Right lobe of liver (tissue), 6 donors: ENCODE measurements around the gene SORBS2. TPM values are rescaled to one million over a fixed set of nuclear protein-coding genes. Genes with fewer than 3 reads are reported as not detected.

Experiments
- ATAC-seq, 4 donors: fragments of 200-7000 bp; cut with Tn5 transposase; one replicate each; pipeline ENCODE4 v1.9.1; 2020; ENCODE audit warnings: mild to moderate bottlenecking in 4 of 4, moderate library complexity in 4 of 4
- DNase-seq, 3 donors: peaks; one replicate each; pipeline ENCODE4 v3.0.0-alpha.2; 2020
- H3K27ac ChIP-seq, 3 donors: fragments of 200-600 bp; one replicate each; pipeline ENCODE4 v1.8.0; 2022
- H3K27me3 ChIP-seq, 2 donors: fragments of 200-600 bp; one replicate each; pipeline ENCODE4 v1.8.0; 2022
- H3K36me3 ChIP-seq, 4 donors: fragments of 200-600 bp; sonication (generic) in 1 of 4; one replicate each; pipeline versions ENCODE4 v1.5.1 to v1.8.0; 2017 to 2022; ENCODE audit warnings: control low read depth in 1 of 4
- H3K4me1 ChIP-seq, 4 donors: fragments of 200-600 bp; sonication (generic) in 1 of 4; one replicate each; pipeline versions ENCODE4 v1.5.1 to v1.8.0; 2017 to 2022; ENCODE audit warnings: control low read depth in 1 of 4
- H3K4me3 ChIP-seq, 3 donors: fragments of 200-600 bp; one replicate each; pipeline ENCODE4 v1.8.0; 2022
- H3K9me3 ChIP-seq, 4 donors: fragments of 200-600 bp; sonication (generic) in 1 of 4; one replicate each; pipeline versions ENCODE4 v1.5.1 to v1.8.0; 2017 to 2022; ENCODE audit warnings: control low read depth in 1 of 4
- CTCF ChIP-seq, 4 donors: fragments of 200-600 bp in 3 of 4; fragments of 450-650 bp in 1 of 4; IDR thresholded peaks; one replicate each; pipeline versions ENCODE4 v1.5.1 to v1.8.0; 2016 to 2022; ENCODE audit warnings: antibody characterized with exemption in 4 of 4, mild to moderate bottlenecking in 2 of 4
- POLR2A ChIP-seq: fragments of 450-650 bp; IDR thresholded peaks from one replicate; pipeline ENCODE4 v1.6.1; 2017; ENCODE audit warnings: antibody characterized with exemption, mild to moderate bottlenecking
- WGBS: methylation state at CpG from one replicate; pipeline ENCODE4 v1.1.6; 2018; ENCODE audit warnings: low coverage, low lambda C conversion rate; ENCODE audit not compliant: insufficient coverage; ENCODE audit errors: missing lambda C conversion rate; 5-methylcytosine and 5-hydroxymethylcytosine counted together
- intact Hi-C, 2 donors: fragments of 100-400 bp; cut with DNase I; formaldehyde crosslinking; loops; one replicate each; pipeline versions ENCODE4 v1.11.2 to v1.14.1; 2022
- total RNA-seq, 6 experiments: library from RNA; depleted of rRNA in 2 of 6; stranded (reverse); fragments of >200 nt in 2 of 6; fragmentation: NEBNext Ultra II Directional in 3 of 6; extraction: Animal tissue kit (Norgen Biotek cat#: 25700) in 3 of 6; gene quantifications; one replicate each; pipeline versions ENCODE4 v1.1.0 to v1.2.4, GENCODE V29; 2016 to 2023
- donor health status: DM: no; HTN: yes; CAD: no.
- donor health status: DM: no; HTN: no; CAD: no.
- donor health status: DM: no; HTN: no; CAD: no.
- donor health status: DM: no; HTN: yes; CAD: no.
- donor health status: DM: no; HTN: yes; CAD: no.

SORBS2 gene
- total RNA-seq, 6 experiments from 2014 or later = 60.8 to 144 (median 107) TPM

- DNase-seq = no peak
- H3K4me3 ChIP-seq = no peak overlapping the region
- H3K27me3 ChIP-seq = no peaks in the 10 kb centered on the region
- TF ChIP-seq POLR2A (no peak), CTCF (IDR thresholded peaks at IDR 0.05) (no peak)
- H3K4me1 ChIP-seq = no peaks in the 10 kb centered on the region
- no peak overlapping the region for H3K27ac ChIP-seq
- 72% methylated on average over 3 of the region's 3 CpGs for WGBS
- no peaks in the 10 kb centered on the region for H3K36me3 ChIP-seq
- H3K9me3 ChIP-seq = no peaks in the 10 kb centered on the region
- ATAC-seq = no peak
- intact Hi-C loops = no loop called here
These were observed 34.0 kb upstream of the SORBS2 start for GRCh38 chr4:185845966-185846365.

- intact Hi-C loops = no loop called here
These were observed 29.5 kb upstream of the SORBS2 start for GRCh38 chr4:185841451-185841850.

DNA sequence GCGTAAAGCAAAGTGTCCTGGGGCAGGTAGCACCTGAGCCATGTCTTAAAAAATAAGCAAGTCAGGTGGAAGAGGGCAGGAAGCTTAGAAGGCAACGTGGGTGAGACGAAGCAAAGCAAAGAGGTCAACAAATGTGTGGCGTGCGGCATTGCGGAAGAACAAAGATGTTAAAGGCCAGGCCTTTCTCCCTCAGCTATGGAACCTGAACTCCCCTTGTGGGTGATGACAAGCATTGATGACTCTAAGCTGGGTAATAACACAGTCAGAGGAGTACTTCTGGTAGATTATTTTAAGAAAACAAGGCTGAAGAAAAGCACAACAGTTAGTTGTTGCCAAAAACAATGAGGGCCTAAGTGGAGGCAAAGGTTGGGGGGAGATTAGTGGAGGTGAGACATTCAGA is 29.0 kb upstream of the SORBS2 start:
- ATAC-seq (no peak), DNase-seq (no peak)
- intact Hi-C loops = no loop called here
- no peaks in the 10 kb centered on the region for H3K9me3 ChIP-seq
- peaks cover 0 to 18% (median 9%) of the 10 kb centered on the region in 4 donors for H3K4me1 ChIP-seq
- WGBS = 74% methylated on average over 6 of the region's 6 CpGs
- TF ChIP-seq CTCF (IDR thresholded peaks at IDR 0.05) (no peak), POLR2A (no peak)
- no peaks in the 10 kb centered on the region for H3K27me3 ChIP-seq
- no peak overlapping the region for H3K27ac ChIP-seq
- H3K4me3 ChIP-seq = no peak overlapping the region
- H3K36me3 ChIP-seq = no peaks in the 10 kb centered on the region

More at GRCh38 chr4:185841451-185841850, 29.5 kb upstream of the SORBS2 start:
- DNase-seq (no peak), ATAC-seq (no peak)
- H3K36me3 ChIP-seq = no peaks in the 10 kb centered on the region
- H3K4me1 ChIP-seq = peaks cover 0 to 13% (median 6%) of the 10 kb centered on the region in 4 donors
- WGBS = 93% methylated on average over 2 of the region's 2 CpGs
- no peaks in the 10 kb centered on the region for H3K27me3 ChIP-seq
- no peak overlapping the region for H3K4me3 ChIP-seq
- TF ChIP-seq CTCF (IDR thresholded peaks at IDR 0.05) = no peak
- no peak for TF ChIP-seq POLR2A
- H3K27ac ChIP-seq = no peak overlapping the region
- H3K9me3 ChIP-seq = no peaks in the 10 kb centered on the region

- ATAC-seq (no peak), DNase-seq (no peak)
- Histone ChIP-seq H3K4me1 (peaks cover 0 to 18% (median 9%) of the 10 kb centered on the region in 4 donors), H3K36me3 (no peaks in the 10 kb centered on the region), H3K4me3 (no peak overlapping the region), H3K9me3 (no peaks in the 10 kb centered on the region), H3K27ac (no peak overlapping the region), H3K27me3 (no peaks in the 10 kb centered on the region)
- intact Hi-C loops = no loop called here
- WGBS = 69% methylated on average over 2 of the region's 2 CpGs
- no peak for TF ChIP-seq POLR2A
- TF ChIP-seq CTCF (IDR thresholded peaks at IDR 0.05) = no peak
These were observed 28.2 kb upstream of the SORBS2 start for GRCh38 chr4:185840201-185840600.

DNA sequence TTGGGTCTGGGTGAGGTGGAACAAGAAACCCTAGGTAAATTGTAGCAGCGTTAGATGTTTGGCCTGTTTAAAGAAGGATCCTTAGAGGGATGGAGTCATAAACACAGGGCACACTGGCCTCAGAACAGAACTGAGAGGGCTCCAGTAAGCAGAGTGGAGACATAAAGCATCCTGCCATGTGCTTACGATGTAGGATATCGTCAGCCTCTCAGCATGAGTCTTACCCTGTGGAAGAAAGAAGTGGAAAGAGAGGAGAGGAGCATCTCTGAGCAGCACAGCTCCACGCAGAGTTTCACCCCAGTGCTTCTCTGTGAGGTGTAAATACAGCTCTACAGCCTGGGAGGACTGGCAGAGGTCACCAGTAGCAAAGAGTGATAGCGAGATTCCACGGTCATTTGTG is 27.8 kb upstream of the SORBS2 start:
- TF ChIP-seq CTCF (IDR thresholded peaks at IDR 0.05) (no peak), POLR2A (no peak)
- DNase-seq = no peak
- intact Hi-C loops = no loop called here
- H3K36me3 ChIP-seq = no peaks in the 10 kb centered on the region
- WGBS = 85% methylated on average over 6 of the region's 6 CpGs
- no peaks in the 10 kb centered on the region for H3K9me3 ChIP-seq
- H3K27ac ChIP-seq = no peak overlapping the region
- no peak overlapping the region for H3K4me3 ChIP-seq
- H3K27me3 ChIP-seq = no peaks in the 10 kb centered on the region
- H3K4me1 ChIP-seq = peaks cover 0 to 18% (median 9%) of the 10 kb centered on the region in 4 donors
- ATAC-seq = no peak
